GM21619 (cell line): ENCODE results near the gene ITGA7.

Experiments
- ATAC-seq: cut with Tn5 transposase; IDR thresholded peaks from one replicate; pipeline ENCODE4 v1.9.1; 2021; ENCODE audit not compliant: unreplicated experiment

ITGA7 gene

GRCh38 chr12:55700255-55701018, 7.3 kb downstream of the ITGA7 start:
- no peak for ATAC-seq

GRCh38 chr12:55699471-55700055, 8.1 kb downstream of the ITGA7 start:
- no peak for ATAC-seq

DNA sequence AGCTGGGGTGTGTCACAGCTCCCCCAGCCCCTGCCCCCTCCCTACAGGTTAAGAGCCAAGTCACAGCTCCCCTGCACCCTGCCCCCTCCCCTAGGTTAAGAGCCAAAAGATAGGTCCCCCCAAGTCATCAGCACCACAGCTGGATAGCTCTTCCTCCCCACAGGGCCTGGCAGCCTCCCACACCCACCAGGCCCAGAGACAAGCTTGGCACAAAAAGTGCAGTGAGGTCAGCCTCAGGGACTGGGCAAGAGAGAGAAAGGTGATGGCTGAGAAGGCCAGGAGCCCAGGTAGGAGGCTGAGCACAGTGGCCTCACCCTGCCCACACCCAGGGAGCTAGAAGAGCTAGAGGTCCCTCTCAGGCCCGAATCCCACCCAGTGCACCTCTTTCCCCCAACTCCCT, 8.7 kb downstream of the ITGA7 start:
- ATAC-seq = no peak

GRCh38 chr12:55698241-55698955, 9.3 kb downstream of the ITGA7 start:
- ATAC-seq = no peak

DNA sequence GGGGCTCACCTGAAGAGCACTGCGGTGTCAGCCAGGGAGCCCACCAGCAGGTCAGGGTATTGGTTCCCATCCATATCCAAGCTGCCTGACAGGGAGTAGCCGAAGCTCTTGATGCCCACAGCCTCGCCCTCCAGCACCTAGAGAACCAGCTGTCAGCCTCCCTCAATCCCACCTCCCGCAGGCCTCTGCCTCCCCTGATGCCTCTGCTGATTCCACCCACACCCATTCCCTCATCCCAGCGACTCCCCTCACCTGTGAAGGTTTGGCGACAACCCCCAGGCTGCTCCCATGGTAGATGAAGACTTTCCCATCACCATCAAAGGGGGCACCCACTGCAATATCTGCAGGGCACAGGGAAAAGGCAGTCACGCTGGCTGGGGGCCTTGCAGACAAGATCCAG, 10.0 kb downstream of the ITGA7 start:
- ATAC-seq = no peak

- ATAC-seq = no peak
Measured at GRCh38 chr12:55696796-55697462, 10.8 kb downstream of the ITGA7 start.

- ATAC-seq = no peak
Measured at GRCh38 chr12:55696141-55696540, 11.6 kb downstream of the ITGA7 start.

- no peak for ATAC-seq
Measured at GRCh38 chr12:55695349-55695748, 12.4 kb downstream of the ITGA7 start.

DNA sequence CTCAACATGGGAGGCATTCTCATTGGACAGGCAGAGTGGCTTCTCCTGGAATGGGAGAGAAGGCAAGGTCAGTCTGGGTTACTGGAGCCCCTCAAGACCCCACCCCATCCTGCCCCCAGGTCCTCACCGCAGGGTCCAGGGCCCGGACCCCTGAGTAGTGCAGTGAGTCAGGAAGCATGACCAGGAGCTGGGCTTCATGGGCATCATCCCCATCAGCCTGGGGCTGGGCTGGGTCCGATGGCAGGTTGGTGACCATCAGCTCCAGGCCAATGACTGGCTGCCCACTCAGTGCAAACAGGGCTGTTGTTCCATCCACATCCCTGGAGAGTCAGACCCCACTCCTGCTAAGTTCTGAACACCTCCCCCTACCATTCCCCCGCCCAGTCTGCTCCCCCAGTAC, 13.1 kb downstream of the ITGA7 start:
- ATAC-seq = no peak

DNA sequence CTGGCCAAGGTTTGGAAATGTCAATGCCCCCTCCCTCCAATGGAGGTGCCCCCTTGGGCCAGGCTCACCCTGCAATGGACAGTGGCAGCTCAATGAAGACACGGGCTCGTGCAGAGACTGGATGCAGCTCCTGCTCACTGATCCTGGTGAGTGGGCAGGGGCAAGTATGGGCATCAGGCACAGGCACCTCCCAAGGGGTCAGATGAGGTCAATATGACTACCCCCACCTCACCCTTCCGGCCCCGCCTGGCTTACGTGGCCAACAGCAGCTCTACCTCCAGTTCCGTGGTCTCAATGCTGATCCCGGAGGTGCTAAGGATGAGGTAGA, 13.6 kb downstream of the ITGA7 start:
- ATAC-seq = no peak

DNA sequence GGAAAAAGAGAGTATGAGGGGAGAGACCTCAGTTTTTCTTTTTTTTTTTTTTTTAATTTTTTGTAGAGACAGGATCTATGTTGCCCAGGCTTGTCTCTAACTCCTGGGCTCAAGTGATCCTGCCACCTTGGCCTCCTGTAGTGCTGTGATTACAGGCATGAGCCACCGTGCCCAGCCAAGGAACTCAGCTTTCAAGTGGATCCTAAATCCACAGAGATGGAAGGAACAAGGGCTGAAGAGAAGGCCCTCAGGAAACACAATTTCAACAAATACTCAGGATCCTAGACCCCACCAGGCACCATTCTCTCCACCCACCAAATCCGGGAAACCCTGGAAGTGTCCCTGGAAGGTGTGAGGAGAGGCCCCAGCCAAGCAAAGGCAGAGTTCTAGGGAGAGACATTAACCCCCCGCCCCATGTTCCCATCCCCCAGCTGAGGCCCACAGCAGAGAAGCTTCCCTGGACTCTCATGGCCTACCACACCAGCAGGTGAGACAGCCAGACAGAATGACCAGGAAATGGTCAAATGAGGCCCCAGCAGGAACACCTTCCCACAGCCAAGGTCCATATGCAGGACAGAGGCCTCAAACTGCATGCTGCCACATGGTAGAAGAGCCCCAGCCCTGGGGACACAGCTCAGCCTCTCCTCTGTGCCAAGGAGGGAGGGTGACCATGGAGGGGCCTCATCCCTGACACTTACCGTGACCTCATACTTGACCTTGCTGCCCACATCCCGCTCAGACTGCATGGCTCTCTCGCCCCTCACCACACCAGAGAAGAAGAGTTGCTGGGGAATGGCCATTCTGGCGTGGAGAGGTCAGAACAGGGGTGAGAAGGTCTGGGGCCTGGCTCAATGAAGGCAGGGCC, 14.1 kb downstream of the ITGA7 start:
- no peak for ATAC-seq

DNA sequence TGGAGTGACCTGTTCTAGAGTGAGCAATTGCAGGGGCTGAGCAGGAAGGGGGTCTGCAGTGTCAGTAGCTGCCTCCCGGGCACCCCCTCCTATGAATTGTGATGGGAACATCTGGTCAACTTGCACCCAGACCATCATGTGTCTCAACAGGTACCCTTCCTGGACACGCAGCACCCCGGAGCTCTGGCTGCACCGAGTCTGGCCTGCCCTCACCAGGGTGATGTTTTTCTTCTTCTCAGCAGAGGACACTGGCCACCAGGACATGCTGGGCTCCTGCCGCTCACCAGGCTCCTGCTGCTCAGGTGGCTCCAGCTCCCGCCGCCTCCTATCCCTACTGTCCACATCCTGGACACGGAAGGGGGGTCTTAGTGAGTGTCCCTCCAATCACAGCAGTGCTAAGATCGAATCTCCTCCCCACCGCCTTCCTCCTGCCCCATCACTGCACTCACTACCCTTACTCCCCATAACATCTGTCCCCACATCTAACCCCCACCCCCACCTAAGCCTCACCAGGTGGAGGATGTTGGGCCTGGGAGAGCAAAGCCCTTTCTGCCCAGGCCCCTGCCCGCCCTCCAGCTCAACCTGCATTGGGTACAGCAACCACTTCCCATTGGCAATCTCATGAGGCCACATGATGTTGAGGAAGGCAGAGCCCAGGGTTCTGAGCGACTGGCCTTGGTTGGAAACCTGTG, 14.9 kb downstream of the ITGA7 start:
- ATAC-seq = no peak

- no peak for ATAC-seq
Measured at GRCh38 chr12:55688716-55689655, 18.7 kb downstream of the ITGA7 start.

DNA sequence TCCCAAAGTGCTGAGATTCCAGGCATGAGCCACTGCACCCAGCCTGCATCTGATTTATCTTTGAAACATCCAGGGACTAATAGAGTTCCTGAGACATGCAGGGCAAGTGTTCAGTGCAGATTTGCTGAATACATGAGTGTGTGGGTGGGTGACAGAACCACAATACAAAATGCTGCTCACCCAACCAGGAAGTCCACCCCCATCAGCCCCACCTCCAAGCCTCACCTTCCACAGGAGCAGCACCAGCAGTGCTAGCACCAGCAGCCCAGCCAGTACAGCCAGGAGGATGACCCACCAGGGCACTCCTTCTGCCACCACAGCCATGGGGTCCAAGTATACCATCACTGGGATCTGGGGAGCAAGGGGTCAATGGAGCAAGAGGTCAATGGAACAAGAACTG, 20.0 kb downstream of the ITGA7 start:
- no peak for ATAC-seq

DNA sequence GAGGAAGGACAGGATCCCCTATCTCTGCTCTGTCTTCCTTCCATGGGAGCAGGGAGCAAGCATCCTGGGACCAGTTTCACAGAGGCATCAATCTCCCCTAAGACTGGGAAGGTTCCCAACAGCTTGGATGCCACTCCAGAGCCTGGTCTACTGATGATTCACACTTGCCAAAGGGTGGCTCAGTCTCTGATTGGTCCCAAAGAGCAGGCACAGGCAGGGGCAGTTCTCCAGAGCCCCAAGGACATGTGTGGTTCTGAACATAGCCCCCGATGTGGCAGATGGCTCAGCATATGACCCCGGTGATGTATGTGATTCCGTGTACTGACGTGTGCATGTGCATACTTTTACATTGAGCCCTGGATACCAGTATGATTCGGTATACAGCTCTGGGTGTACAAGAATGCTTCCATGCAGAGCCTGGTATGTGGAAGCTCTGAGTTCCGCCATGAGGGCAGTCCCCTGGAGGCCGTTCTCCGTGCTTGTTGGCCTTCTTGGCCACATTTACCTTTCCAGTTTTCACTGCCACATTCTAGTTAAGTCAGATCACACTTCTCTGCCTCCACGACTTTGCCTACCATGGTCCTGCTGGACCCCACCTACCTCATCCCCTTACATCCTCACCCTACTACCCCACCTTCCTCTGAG, 21.2 kb downstream of the ITGA7 start:
- no peak for ATAC-seq

DNA sequence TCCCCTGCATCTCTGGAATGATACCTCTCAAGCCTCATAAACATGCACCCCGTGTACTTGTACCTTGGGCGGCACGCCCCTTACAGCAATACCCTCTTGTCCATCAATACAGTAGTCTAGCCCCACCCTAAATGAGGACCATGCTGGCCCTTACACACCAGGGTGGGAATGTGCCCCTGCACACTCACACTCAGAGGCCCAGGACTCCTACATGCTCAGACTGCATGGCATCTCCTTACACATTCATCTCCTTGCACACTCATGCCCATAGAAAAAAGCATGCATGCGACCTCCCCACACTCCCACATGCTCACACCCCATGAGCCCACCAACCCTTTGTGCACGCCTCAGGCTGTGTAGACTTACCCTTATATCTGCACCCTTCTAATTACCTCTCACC, 22.0 kb downstream of the ITGA7 start:
- no peak for ATAC-seq

- ATAC-seq = no peak
Measured at GRCh38 chr12:55684761-55685370, 22.8 kb downstream of the ITGA7 start.

- no peak for ATAC-seq
Measured at GRCh38 chr12:55683676-55684075, 24.0 kb downstream of the ITGA7 start.
